Adipose tissue (tissue), 3 donors: ENCODE results near the gene IMMP2L. TPM values are rescaled to one million over a fixed set of nuclear protein-coding genes. Genes with fewer than 3 reads are reported as not detected.
"Not testable (repeated sequence)": the region's sequence is repeated elsewhere in the genome, so short reads cannot be mapped to it uniquely, and the experiment has no call there.

Experiments
- H3K27ac ChIP-seq: one replicate; pipeline ENCODE4 v1.5.1; 2013; ENCODE audit warnings: low read depth, low read length
- WGBS, 3 donors: extraction: QIAGEN DNeasy Blood & Tissue Kit; methylation state at CpG; one replicate each; pipeline ENCODE4 v1.1.7; 2013; 5-methylcytosine and 5-hydroxymethylcytosine counted together
- polyA plus RNA-seq, 3 donors: library from polyadenylated mRNA; stranded (reverse); fragments of 200-250 nt; gene quantifications; one replicate each; pipeline ENCODE4 v1.2.3, GENCODE V29; 2013
- donor health status: healthy with polysubstance abuse.
- donor health status: Bipolar disorder and iron deficiency.
- donor health status: healthy.

IMMP2L gene
- polyA plus RNA-seq, 3 donors: 9.6 to 18.6 (median 15.0) TPM

DNA sequence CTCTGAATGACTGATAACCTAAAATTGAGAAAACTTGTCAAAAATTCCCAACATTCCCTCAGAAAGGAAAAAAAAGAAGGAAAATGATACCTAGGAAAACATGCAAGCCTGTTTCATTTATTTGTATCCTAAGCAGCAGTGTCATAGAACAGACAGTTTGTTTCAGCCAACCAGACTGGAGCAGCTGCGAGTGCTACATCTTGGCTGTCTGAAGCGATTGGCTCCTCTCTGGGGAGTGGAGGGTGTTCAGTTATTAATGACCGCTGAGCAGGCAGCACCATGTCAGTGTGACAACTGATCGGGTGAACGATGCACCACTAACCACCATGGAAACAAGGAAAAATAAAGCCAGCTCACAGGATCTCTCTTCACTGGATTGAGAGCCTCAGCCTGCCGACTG lies 471.4 kb downstream of the IMMP2L start, which contains the start of gene LRRN3:
TSS of gene LRRN3 (plus strand) at position 282 of the 400 bp plus-strand sequence. CDS start 31,646 bp downstream, outside the sequence.
- H3K27ac ChIP-seq: no peak within 1 kb of the TSS
- 32 to 60% (median 44%) methylated on average over 6 of the region's 6 CpGs for WGBS, 3 donors

DNA sequence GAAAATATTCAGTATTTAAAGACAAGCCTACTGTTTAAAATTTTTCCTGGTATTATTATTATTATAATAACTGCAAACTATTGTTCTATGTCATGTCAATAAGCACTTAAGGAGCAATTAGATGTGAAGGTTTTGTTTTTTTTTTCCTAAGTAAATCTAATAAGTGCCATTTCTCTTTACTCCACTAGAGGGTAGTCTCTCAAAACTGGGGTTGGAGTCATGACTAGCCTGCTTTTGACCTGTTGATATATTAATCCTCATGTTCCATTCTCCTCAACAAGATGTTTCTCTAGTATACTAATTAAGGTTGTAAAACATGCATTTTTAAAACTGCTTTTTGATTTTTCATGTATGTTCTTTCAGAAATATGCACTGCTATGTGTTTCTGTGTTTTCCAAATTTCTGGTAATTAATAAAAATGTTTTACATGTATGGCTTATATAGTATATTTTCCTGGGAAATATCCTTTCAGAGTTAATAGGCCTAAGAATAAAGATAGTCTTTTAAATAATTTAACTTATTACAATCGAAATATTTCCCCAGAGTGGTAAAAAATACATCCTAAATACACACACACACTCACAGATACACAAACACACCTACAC lies 472.4 kb downstream of the IMMP2L start:
- 26 to 49% (median 26%) methylated on average over 1 of the region's 1 CpG for WGBS, 3 donors
- H3K27ac ChIP-seq: no peak overlapping the region

DNA sequence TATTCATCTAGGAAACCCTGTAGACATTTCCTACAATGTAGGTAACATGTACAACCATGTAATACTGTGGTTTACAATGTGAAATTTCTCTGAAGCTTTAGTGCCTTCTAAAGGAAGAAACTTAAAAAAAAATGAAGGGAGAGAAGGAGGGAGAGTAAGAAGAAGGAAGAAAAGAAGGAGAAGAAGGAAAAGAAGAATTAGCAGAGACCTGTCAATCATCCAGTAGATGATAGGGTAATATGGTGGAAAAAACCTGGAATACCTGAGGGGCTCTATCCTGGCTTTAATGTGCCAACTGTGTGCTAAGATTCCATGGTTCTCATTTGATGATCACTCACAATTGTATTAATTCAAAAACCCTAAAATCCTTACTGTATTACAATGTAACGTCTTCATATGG lies 474.0 kb downstream of the IMMP2L start:
- no peak overlapping the region for H3K27ac ChIP-seq
- 87 to 94% (median 92%) methylated on average over 1 of the region's 1 CpG for WGBS, 3 donors

DNA sequence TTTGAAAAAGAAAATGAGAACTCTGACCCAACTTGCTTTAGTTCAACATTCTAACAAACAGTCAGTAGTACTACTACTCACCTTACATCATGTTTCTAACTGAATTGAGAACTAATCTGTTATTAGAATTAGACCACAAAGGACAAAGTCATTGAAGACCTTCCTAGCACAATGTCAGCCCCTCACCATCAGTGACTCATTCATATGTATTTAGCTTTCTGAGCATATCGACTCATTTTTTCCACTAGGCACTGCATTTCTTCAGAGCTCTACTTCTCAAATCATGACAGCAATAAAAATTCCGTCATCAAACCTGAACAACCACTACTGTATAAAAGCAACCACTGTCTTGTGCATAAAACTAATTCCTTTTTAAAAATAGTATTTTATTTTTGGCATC lies 475.8 kb downstream of the IMMP2L start:
- no peak overlapping the region for H3K27ac ChIP-seq
- WGBS, 3 donors: 82 to 94% (median 92%) methylated on average over 2 of the region's 2 CpGs

DNA sequence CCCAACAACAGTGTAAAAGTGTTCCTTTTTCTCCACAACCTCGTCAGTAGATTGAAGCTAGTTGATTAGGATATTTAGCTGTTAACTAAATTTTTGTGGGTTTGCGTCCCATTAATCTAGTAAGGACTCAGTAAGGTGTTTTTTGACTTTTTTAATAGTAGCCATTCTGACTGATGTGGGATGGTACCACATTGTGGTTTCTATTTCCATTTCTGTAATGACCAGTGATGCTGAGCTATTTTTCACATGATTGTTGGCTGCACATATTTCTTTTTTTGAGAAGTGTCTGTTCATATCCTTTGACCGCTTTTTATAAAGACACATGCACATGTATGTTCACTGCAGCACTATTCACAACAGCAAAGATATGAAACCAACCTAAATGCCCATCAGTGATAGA lies 476.9 kb downstream of the IMMP2L start:
- no peak overlapping the region for H3K27ac ChIP-seq
- WGBS, 3 donors: 91 to 98% (median 95%) methylated on average over 3 of the region's 3 CpGs

DNA sequence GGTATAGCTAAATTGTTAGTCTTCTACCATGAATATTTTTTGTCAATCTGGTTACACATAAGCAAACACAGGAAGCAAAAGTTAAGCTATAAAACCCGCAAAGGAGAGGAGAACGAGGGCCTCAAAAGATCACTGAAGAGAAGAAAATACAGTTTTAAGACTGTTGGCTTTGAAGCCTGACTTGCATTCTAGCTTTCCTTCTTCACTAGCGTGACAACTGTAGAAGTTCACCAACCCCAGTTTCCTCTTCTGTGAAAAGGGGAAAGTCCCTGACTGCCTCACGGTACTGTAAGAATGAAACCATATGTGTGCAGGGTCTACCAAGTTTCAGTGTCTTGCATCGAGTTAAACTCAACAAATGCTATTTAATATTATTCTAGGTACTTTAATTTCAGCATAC lies 478.9 kb downstream of the IMMP2L start:
- no peak overlapping the region for H3K27ac ChIP-seq
- 35 to 69% (median 43%) methylated on average over 5 of the region's 5 CpGs for WGBS, 3 donors

DNA sequence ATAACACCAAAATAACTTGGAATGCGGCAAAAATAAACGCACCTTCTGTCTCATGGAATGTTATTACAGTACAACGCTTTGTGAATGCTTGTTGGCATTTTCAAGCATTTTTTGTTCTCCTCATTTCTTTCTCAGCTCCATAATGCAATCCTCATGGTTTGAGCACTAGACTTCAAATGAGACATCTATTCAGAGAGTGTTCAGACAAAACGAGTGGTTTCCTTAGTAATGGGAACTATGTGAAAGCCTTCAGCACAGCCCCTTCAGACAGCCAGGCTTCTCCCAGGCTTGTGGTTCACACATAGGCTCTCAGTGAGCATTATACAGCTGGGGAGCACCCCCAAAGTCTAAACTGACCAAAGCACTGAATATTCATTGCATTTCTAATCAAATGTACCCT lies 479.9 kb downstream of the IMMP2L start:
- WGBS, 3 donors: 57 to 75% (median 58%) methylated on average over 4 of the region's 4 CpGs
- no peak overlapping the region for H3K27ac ChIP-seq

DNA sequence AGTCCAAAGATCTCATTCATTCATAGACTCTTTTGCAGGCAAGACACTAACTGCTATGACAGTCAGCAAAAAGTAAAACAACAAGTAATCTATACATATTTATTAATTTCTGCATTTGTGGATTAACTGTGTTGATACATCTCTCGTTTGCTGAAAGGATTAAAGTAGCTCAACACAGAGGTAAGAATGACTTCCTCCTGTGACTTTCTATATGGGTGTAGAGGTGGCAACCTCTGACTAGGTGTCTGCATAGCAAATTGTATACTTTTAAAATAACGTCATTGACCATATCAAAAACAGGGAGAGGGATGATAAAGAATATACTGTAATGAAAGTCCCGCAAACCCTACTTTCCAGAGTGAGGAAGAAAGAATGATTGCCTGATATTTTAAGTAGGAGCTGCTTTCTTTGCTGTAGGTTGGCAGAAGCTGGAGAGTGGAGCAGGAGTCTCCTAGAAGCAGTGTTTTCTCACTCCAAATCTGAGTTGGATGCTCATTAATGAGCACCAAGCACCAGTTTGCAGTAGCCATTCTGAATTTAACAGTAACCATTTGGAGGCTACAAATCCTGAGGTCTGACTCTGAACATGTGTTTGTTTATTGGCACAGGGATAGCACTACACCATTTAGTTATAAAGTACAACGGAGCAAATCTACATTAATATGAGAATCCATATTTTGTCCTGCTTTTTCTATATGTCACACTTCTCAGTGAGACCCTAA lies 480.6 kb downstream of the IMMP2L start:
- 88 to 93% (median 91%) methylated on average over 4 of the region's 4 CpGs for WGBS, 3 donors
- no peak overlapping the region for H3K27ac ChIP-seq

DNA sequence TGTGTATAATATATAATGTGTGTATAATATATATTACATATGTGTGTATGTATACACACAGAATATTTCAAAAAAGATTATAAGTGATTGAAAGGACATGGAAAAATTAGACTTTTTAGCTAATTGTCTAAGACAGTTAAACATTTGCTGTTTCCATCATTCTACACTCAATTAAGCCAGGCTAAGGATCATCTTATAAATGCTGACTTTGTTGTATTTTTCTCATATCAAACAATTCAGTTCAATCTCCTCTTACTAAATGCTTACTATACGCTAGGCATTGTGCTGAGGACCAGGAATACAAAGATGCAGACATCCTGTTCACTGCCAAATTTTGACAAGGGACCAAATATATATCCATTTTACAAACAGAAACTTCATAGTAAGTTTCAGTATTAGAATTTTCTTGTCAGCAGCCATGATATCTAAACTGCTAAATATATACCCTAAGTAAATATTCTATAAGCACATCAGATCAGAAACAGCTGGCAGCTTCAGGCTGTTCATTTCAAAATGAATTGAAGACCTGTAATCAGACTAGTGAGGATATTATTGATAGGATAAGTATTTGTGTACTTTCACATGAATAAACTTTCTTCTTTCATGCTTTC lies 481.7 kb downstream of the IMMP2L start:
- H3K27ac ChIP-seq: no peak overlapping the region
- 95 to 97% (median 96%) methylated on average over 1 of the region's 1 CpG for WGBS, 3 donors

DNA sequence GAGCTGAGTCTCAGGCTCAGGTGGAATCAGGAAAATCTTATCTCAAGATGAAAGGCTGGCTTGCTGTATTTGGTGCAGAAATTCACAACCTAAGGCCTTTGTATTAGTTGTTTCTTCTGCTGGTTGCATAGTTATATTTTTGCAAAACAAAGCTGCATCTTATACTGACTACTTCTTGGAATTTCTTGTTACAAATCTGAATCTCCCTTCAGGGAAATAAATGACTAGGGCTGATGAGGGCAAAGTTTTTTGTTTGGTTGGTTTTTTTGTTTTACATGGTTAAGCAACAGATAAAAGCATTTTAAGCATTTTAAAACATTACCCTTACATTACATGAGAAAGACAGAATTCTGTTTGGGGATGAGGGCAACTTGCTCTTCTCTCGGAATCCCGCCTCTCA lies 485.3 kb downstream of the IMMP2L start:
- WGBS, 3 donors: 90 to 97% (median 97%) methylated on average over 2 of the region's 2 CpGs
- no peak overlapping the region for H3K27ac ChIP-seq

DNA sequence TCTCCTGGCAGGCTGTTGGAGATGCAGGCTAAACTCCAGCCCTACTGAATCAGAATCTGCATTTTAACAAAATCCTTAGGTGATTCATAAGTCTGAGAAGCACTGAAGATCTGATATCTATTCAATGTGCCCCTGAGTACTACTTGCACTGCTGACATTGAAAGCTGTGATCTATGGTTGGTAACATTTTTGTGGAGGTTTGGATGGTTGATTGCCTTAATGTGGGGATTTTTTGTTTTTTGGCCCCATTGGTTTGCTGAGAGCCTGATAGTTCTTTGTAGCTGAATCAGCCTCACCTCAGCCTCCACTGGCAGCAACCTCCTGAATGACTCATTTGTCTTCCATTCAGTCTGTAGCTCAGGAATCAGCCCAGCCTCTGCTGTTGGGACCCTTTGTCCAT lies 486.1 kb downstream of the IMMP2L start:
- H3K27ac ChIP-seq: no peak overlapping the region

DNA sequence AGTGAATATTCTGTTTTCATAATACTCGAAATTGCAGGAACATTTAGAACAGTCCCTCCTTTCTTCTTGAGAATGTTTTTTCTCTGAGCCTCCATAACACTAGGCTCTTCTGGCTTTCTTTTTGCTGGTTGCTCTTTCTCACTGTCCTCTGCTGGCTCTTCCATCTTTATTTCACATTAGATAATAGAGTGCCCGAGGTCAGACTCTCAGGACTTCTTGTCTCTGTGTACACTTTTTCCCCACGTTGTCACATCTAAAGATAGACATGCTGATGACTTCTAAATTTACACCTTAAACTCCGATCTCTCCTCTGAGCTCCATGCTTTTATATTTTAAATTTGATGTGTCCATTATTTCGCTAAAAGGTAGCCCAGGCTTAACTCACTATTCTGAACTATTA lies 486.8 kb downstream of the IMMP2L start:
- 93 to 95% (median 94%) methylated on average over 5 of the region's 5 CpGs for WGBS, 3 donors
- H3K27ac ChIP-seq: no peak overlapping the region

DNA sequence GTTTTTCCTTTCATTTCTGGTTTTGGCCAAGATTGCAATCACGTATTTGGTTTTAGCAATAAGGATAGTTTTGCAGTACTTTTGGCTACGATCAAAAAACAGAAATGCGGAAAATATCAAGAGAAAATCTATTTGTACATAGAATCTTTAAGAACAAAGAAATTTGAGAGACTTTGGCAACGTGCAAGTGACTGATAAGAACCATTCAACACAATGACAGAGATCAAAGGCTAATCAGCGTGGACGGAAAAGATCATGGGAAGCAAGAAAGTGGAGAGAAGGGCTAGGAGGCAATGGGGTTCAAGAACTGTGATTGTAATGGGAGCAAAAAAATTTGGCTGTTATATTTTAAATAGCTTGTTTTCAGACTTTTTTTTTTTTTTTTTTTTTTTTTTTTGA lies 487.5 kb downstream of the IMMP2L start:
- no peak overlapping the region for H3K27ac ChIP-seq
- 46 to 68% (median 57%) methylated on average over 6 of the region's 6 CpGs for WGBS, 3 donors

DNA sequence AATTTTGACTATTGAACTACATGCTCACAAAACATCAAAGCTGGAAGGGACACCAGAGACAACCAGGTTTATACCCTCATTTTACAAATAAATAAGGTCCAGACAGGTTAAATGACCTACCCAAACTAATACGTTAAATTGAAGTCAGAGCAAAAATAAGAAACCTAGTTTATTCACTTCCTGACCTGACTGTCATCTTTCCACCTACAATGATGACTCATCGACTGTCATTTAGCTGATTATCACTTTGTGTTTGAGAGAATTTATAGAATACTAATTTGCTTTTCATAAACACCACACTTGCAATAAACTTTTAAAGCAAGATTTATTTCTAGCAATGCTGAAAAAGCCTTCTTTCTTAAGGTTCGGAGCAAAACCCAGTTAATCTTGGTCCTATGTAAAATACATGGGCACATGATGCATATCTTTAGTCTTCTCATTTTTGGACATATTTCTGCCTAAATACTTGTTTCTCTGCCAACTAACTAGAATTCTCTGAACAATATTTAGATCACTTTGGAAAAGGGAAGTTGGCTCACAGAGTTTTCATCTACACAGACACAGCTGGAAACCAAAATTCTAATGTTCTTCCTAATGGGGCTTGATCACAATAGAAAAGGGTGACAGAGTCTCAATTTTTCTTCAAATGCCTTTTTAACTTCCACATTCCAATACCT lies 488.1 kb downstream of the IMMP2L start:
- WGBS, 3 donors: 61 to 84% (median 63%) methylated on average over 3 of the region's 3 CpGs
- no peak overlapping the region for H3K27ac ChIP-seq

DNA sequence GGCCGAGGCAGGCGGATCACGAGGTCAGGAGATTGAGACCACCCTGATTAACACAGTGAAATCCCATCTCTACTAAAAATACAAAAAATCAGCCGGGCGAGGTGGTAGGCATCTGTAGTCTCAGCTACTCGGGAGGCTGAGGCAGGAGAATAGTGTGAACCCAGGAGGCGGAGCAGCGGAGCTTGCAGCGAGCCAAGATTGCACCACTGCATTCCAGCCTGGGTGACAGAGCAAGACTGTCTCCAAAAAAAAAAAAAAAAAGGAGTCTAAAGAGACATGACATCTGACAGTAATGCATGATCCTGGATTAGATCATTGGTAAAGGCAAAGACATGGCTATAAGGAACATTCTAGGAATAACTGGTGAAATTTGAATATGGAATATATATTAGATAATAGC lies 489.6 kb downstream of the IMMP2L start:
- H3K27ac ChIP-seq: not testable (repeated sequence)
- WGBS, 3 donors: 87 to 95% (median 95%) methylated on average over 9 of the region's 9 CpGs

DNA sequence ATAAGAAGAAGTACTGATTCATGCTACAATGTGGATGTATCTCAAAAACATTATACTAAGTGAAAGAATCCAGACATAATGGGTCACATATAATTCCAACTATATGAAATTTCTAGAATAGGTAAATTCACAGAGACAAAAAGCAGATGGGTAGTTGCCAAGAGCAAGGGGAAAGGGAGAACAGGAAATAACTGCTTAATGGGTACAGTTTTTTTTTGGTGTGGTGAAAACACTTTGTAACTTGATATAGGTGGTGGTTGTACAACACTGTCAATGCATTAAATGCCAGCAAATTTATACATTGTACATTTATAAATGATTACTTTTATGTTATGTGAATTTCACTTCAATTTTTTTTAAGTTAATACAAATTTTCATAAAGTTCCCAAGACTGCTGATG lies 490.7 kb downstream of the IMMP2L start:
- no peak overlapping the region for H3K27ac ChIP-seq

DNA sequence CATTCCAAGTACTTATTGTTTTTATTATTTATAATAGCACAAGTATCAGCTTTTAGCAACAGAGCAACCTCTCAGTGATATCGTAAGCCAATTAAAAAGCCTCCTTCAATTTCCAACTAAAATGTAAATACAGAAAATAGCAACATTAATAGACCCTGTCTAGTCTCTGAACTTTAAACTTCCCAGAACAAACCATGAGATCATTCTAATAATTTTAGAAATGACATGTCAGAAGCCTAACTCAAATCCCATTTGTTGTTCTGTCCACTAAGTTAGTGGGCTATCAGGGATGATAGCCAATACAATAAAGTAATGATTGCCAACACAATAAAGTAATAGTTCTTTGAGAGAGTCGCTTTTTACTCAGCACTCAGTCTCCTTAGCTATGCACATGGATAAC lies 493.7 kb downstream of the IMMP2L start:
- 85 to 91% (median 89%) methylated on average over 2 of the region's 2 CpGs for WGBS, 3 donors
- no peak overlapping the region for H3K27ac ChIP-seq

DNA sequence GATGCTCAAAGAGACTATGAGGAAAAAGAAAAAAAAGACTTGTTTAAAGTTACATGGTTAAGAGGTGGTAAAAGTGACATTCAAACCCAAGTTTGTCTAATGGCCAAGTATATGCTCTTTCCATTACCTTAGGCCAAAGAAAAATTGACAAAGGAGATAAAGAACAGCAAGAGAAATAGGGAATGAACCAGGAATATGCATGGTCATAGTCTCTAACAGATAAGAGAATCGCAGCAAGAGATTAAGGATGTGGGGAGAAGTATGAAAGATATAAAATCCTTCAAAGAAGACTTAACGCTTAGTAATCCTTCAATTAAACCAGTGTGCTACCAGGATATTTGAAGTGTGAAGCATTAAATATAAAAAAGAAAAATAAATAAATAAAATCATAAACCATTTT lies 494.6 kb downstream of the IMMP2L start:
- H3K27ac ChIP-seq: no peak overlapping the region
- WGBS, 3 donors: 76 to 93% (median 90%) methylated on average over 2 of the region's 2 CpGs

DNA sequence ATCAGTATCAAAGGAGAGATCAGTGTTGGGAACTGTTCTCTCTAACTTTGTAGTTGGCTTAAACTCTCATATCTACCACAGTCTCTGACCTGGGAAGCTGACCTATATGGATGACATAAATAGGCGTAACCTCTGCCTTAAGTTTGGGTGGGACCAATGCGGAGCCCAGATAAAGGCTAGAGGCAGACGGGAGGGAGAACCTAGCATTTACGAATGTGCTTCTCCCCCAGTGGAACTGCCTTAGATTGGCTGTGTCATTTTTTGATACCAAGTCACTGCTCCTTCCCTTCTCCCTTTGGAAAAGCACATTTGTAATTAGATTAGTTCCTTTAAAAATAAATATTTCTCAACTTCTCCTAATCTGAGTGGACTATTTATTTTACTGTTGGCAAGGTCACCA lies 495.0 kb downstream of the IMMP2L start:
- whole genome bisulfite sequencing, 3 donors: 91 to 93% (median 92%) methylated on average over 4 of the region's 4 CpGs

More for the DNA sequence above, 495.0 kb downstream of the IMMP2L start:
- H3K27ac ChIP-seq: no peak overlapping the region
